ENCODE data around the gene ZNF383.
"Not testable (repeated sequence)": the region's sequence is repeated elsewhere in the genome, so short reads cannot be mapped to it uniquely, and the experiment has no call there.

DNA sequence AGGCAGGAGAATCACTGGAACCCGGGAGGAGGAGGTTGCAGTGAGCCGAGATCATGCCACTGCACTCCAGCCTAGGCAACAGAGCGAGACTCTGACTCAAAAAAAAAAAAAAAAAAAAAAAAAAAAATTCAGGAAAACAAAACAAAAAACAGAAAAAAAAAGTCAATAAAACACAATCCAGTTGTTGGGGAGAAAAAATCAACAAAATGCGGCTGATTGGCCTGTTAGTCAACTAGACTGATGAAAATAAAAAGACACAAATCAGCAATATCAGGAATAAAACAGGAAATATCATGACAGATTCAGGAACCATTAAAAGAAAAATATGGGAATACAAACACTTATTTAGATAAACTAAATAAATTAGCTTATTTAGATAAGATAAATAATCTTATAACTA lies 22.8 kb upstream of the ZNF383 start:
- TF ChIP-seq, protein P1, sequence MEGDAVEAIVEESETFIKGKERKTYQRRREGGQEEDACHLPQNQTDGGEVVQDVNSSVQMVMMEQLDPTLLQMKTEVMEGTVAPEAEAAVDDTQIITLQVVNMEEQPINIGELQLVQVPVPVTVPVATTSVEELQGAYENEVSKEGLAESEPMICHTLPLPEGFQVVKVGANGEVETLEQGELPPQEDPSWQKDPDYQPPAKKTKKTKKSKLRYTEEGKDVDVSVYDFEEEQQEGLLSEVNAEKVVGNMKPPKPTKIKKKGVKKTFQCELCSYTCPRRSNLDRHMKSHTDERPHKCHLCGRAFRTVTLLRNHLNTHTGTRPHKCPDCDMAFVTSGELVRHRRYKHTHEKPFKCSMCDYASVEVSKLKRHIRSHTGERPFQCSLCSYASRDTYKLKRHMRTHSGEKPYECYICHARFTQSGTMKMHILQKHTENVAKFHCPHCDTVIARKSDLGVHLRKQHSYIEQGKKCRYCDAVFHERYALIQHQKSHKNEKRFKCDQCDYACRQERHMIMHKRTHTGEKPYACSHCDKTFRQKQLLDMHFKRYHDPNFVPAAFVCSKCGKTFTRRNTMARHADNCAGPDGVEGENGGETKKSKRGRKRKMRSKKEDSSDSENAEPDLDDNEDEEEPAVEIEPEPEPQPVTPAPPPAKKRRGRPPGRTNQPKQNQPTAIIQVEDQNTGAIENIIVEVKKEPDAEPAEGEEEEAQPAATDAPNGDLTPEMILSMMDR (IDR thresholded peaks at IDR 0.05; ENCODE audit: low read depth, low read length) = not testable (repeated sequence)
- TF ChIP-seq MYC (IDR thresholded peaks at IDR 0.05; ENCODE audit: low read depth, low read length) = not testable (repeated sequence)
